A549 (cell line): Measurements from ENCODE around the gene PPM1J. TPM values are rescaled to one million over a fixed set of nuclear protein-coding genes. Genes with fewer than 3 reads are reported as not detected.

ENCODE experiments used
- ATAC-seq, 2 experiments: fragments of 200-7000 bp in 1 of 2; fragments of >200 bp in 1 of 2; cut with Nextera tagmentation in 1 of 2; cut with Tn5 transposase in 1 of 2; 3 replicates each; pipeline versions ENCODE4 v1.8.0 to v1.9.1; 2018 to 2020; ENCODE audit warnings: mild to moderate bottlenecking in 1 of 2, moderate library complexity in 1 of 2
- CTCF ChIA-PET: fragments of 300-600 bp; sonication (Branson Sonifier 250); formaldehyde crosslinking; extraction: SDS; loops from one replicate; lab custom pipeline; 2021; ENCODE audit warnings: antibody characterized with exemption, inconsistent platforms; lab: Yijun Ruan, JAX
- POLR2A ChIA-PET: fragments of 350-600 bp; formaldehyde crosslinking; extraction: SDS; loops from one replicate; lab custom pipeline; 2021; ENCODE audit warnings: antibody characterized with exemption, inconsistent platforms; lab: Yijun Ruan, JAX
- DNase-seq, 2 experiments: peaks; one replicate each; pipeline versions ENCODE4 v3.0.0 to v3.0.0-alpha.2; 2011 to 2016; ENCODE audit warnings: low read depth in 1 of 2, low spot score in 1 of 2
- FAIRE-seq: peaks from 2 replicates; lab custom pipeline; 2011; peaks lifted over from hg19 to GRCh38; lab: Jason Lieb, UNC
- H3K27ac ChIP-seq, 2 experiments: fragments of >200 bp; sonication (Bioruptor Twin); formaldehyde crosslinking; 3 replicates each; pipeline ENCODE4 v1.5.1; 2016 to 2017
- H3K4me1 ChIP-seq: fragments of >200 bp; sonication (Bioruptor Twin); formaldehyde crosslinking; 3 replicates; pipeline ENCODE4 v1.6.1; 2016
- H3K4me2 ChIP-seq: fragments of >200 bp; sonication (Bioruptor Twin); formaldehyde crosslinking; 3 replicates; pipeline ENCODE4 v1.6.1; 2016
- H3K4me3 ChIP-seq: fragments of >200 bp; sonication (Bioruptor Twin); formaldehyde crosslinking; 3 replicates; pipeline ENCODE4 v1.5.1; 2016
- H3K9me3 ChIP-seq: fragments of >200 bp; sonication (Bioruptor Twin); formaldehyde crosslinking; 3 replicates; pipeline ENCODE4 v1.6.1; 2016
- CBX2 ChIP-seq: fragments of 200-600 bp; sonication (generic); IDR thresholded peaks from 2 replicates; pipeline ENCODE4 v1.6.1; 2016; ENCODE audit warnings: low read depth, mild to moderate bottlenecking, borderline replicate concordance
- CBX8 ChIP-seq: fragments of 200-600 bp; sonication (generic); IDR thresholded peaks from 2 replicates; pipeline ENCODE4 v1.6.1; 2016
- CHD2 ChIP-seq: fragments of 150-350 bp; IDR thresholded peaks from 2 replicates; pipeline ENCODE4 v1.6.1; 2014; ENCODE audit warnings: low read length; ENCODE audit not compliant: partially characterized antibody
- FOSL2 ChIP-seq, 2 experiments: fragments of 450-650 bp in 1 of 2; fragments of >200 bp in 1 of 2; sonication (Bioruptor Twin) in 1 of 2; formaldehyde crosslinking; IDR thresholded peaks; 2 replicates each; pipeline versions ENCODE4 v1.5.0 to v1.6.1; 2016 to 2020; ENCODE audit warnings: mild to moderate bottlenecking in 1 of 2, moderate library complexity in 1 of 2
- HMGXB4 ChIP-seq: fragments of 250-450 bp; sonication (Bioruptor Pico); IDR thresholded peaks from 2 replicates; pipeline ENCODE4 v1.5.0; 2021; ENCODE audit warnings: mild to moderate bottlenecking, moderate library complexity, borderline replicate concordance
- NR3C1 ChIP-seq: fragments of >200 bp; sonication (Bioruptor Twin); formaldehyde crosslinking; IDR thresholded peaks from 3 replicates; pipeline ENCODE4 v1.6.1; 2017
- RARB ChIP-seq: fragments of 250-450 bp; sonication (Bioruptor Pico); IDR thresholded peaks from 2 replicates; pipeline ENCODE4 v1.8.0; 2021; ENCODE audit warnings: mild to moderate bottlenecking, moderate library complexity
- RNF2 ChIP-seq: fragments of 200-600 bp; sonication (generic); IDR thresholded peaks from 2 replicates; pipeline ENCODE4 v1.6.1; 2016; ENCODE audit warnings: low read depth, mild to moderate bottlenecking, antibody characterized with exemption, moderate library complexity, borderline replicate concordance
- TFCP2L1 ChIP-seq: fragments of 250-450 bp; sonication (Bioruptor Pico); IDR thresholded peaks from 2 replicates; pipeline ENCODE4 v1.5.0; 2021; ENCODE audit warnings: mild to moderate bottlenecking
- ZC3H11A ChIP-seq: fragments of 450-650 bp; IDR thresholded peaks from 2 replicates; pipeline ENCODE4 v1.6.1; 2014; ENCODE audit warnings: antibody characterized with exemption, mild to moderate bottlenecking
- ZFP36 ChIP-seq: fragments of 450-650 bp; IDR thresholded peaks from 2 replicates; pipeline ENCODE4 v1.6.1; 2014; ENCODE audit warnings: borderline replicate concordance; ENCODE audit not compliant: partially characterized antibody
- whole genome bisulfite sequencing: methylation state at CpG from one replicate; pipeline ENCODE4 v1.1.6; 2017; ENCODE audit errors: missing lambda C conversion rate; 5-methylcytosine and 5-hydroxymethylcytosine counted together
- polyA plus RNA-seq, 4 experiments: library from polyadenylated mRNA; depleted of rRNA in 3 of 4; stranded (reverse); fragments of >200 nt; fragmentation: RNase III in 1 of 4; extraction: RNeasy Plus Mini Kit Qiagen cat#74134 plus additional on column Dnase treatment in 1 of 4; gene quantifications; 2 replicates in 3 of 4; 3 replicates in 1 of 4; pipeline ENCODE4 v1.2.3, GENCODE V29; 2011 to 2017

The PPM1J gene
- polyA plus RNA-seq, 2 of the 4 experiments (the other 2 are of a cell fraction): 0.32 to 0.62 TPM

GRCh38 chr1:112744009-112744578, 29.0 kb upstream of the PPM1J start (continued):
- TF ChIP-seq CHD2 (no peak), ZC3H11A (no peak), HMGXB4 (CRISPR knock-in tag) (no peak), RARB (CRISPR knock-in tag) (no peak), CBX8 (no peak), RNF2 (no peak)

- no peak overlapping the region for H3K4me3 ChIP-seq
- H3K27ac ChIP-seq: no peak overlapping the region
- ChIA-PET POLR2A (no interaction called here), CTCF (interaction anchor here (0.6 to 2.9 kb wide), 4 partner anchors 24 to 61 kb away, joined by 3 to 9 read pairs (median 3); partner anchors contain the start of gene PPM1J)
- no peak overlapping the region for H3K4me2 ChIP-seq
- WGBS: 80% methylated on average over 31 of the region's 54 CpGs
- no peak for FAIRE-seq
- no peak for TF ChIP-seq RNF2
- TF ChIP-seq TFCP2L1 (CRISPR knock-in tag): no peak
- no peak for TF ChIP-seq CBX2
- no peak for TF ChIP-seq NR3C1
- TF ChIP-seq, all 56 proteins: peak for 0
- H3K4me1 ChIP-seq: no peaks in the 10 kb centered on the region
- DNase-seq: no peak
- ATAC-seq: no peak
- H3K9me3 ChIP-seq: no peaks in the 10 kb centered on the region
Measured at GRCh38 chr1:112743174-112744008, 28.3 kb upstream of the PPM1J start.

GRCh38 chr1:112737573-112737972, 22.4 kb upstream of the PPM1J start:
- no peak for DNase-seq
- H3K4me2 ChIP-seq: no peak overlapping the region
- TF ChIP-seq ZFP36: no peak
- no peak overlapping the region for H3K4me3 ChIP-seq
- 0 out of 6 replicates have a peak, but pooled peaks of 1 of the 2 experiments have one; percentile 30 for ATAC-seq
- POLR2A ChIA-PET: no interaction called here
- no peaks in the 10 kb centered on the region for H3K9me3 ChIP-seq
- CTCF ChIA-PET: interaction anchor here (0.9 to 1.5 kb wide), 6 partner anchors 11 to 67 kb away, joined by 3 to 4 read pairs (median 4); a partner anchor contains a TSS
- FAIRE-seq: no peak
- 53% methylated on average over 3 of the region's 3 CpGs for WGBS
- no peaks in the 10 kb centered on the region for H3K4me1 ChIP-seq
- no peak overlapping the region for H3K27ac ChIP-seq

GRCh38 chr1:112735752-112736151, 20.6 kb upstream of the PPM1J start:
- no peak overlapping the region for H3K27ac ChIP-seq
- H3K4me1 ChIP-seq: no peaks in the 10 kb centered on the region
- FAIRE-seq (no peak), DNase-seq (peak; percentile 23 to 28), ATAC-seq (peak; percentile 62 to 67; a peak in 4 of 6 replicates)
- ChIA-PET POLR2A (no interaction called here), CTCF (interaction anchor here (0.6 to 4.6 kb wide), 5 partner anchors 10 to 337 kb away, joined by 3 to 23 read pairs (median 6); partner anchors contain the start of genes LRIG2 and PPM1J)
- no peaks in the 10 kb centered on the region for H3K9me3 ChIP-seq
- WGBS: 73% methylated on average over 1 of the region's 1 CpG
- H3K4me2 ChIP-seq: no peak overlapping the region
- H3K4me3 ChIP-seq: no peak overlapping the region
- TF ChIP-seq TFCP2L1 (CRISPR knock-in tag): no peak
- TF ChIP-seq FOSL2 (IDR thresholded peaks at IDR 0.05): peak; percentile 14; the same call in 1 of the 2 replicates
- peak; percentile 65 for TF ChIP-seq FOSL2 (CRISPR knock-in tag; IDR thresholded peaks at IDR 0.05)
- TF ChIP-seq HMGXB4 (CRISPR knock-in tag): no peak
